Effector memory CD8-positive, alpha-beta T cell (primary cell): Measurements from ENCODE around the gene CCDC192.
A peak's percentile ranks its signal among the peaks of the same experiment; 100 is the strongest.

Experiments
- ATAC-seq: fragments of 150-1000 bp; cut with Tn5 transposase; replicated peaks from 2 replicates; pipeline ENCODE4 v1.10.0; 2021; ENCODE audit warnings: mild to moderate bottlenecking, moderate library complexity
- DNase-seq, 3 experiments: peaks; one replicate each; pipeline ENCODE4 v3.0.0; 2021
- H3K27ac Mint-ChIP-seq, 2 donors: one replicate each; pipeline ENCODE4 v1.8.0; 2022; ENCODE audit warnings: mild to moderate bottlenecking in 2 of 2, mixed read lengths in 2 of 2, moderate library complexity in 2 of 2
- H3K27me3 Mint-ChIP-seq, 2 donors: one replicate each; pipeline ENCODE4 v1.8.0; 2022; ENCODE audit warnings: mixed read lengths in 2 of 2
- H3K36me3 Mint-ChIP-seq: one replicate; pipeline ENCODE4 v1.8.0; 2022; ENCODE audit warnings: mild to moderate bottlenecking, moderate library complexity, mixed read lengths; ENCODE audit not compliant: insufficient read depth
- H3K4me1 Mint-ChIP-seq, 2 donors: one replicate each; pipeline ENCODE4 v1.8.0; 2022; ENCODE audit warnings: low read depth in 2 of 2, mixed read lengths in 2 of 2
- H3K4me3 Mint-ChIP-seq, 2 donors: one replicate each; pipeline ENCODE4 v1.8.0; 2022; ENCODE audit warnings: mild to moderate bottlenecking in 2 of 2, mixed read lengths in 2 of 2, moderate library complexity in 2 of 2
- H3K9me3 Mint-ChIP-seq, 2 donors: one replicate each; pipeline ENCODE4 v1.8.0; 2022; ENCODE audit warnings: mixed read lengths in 2 of 2

Gene CCDC192

DNA sequence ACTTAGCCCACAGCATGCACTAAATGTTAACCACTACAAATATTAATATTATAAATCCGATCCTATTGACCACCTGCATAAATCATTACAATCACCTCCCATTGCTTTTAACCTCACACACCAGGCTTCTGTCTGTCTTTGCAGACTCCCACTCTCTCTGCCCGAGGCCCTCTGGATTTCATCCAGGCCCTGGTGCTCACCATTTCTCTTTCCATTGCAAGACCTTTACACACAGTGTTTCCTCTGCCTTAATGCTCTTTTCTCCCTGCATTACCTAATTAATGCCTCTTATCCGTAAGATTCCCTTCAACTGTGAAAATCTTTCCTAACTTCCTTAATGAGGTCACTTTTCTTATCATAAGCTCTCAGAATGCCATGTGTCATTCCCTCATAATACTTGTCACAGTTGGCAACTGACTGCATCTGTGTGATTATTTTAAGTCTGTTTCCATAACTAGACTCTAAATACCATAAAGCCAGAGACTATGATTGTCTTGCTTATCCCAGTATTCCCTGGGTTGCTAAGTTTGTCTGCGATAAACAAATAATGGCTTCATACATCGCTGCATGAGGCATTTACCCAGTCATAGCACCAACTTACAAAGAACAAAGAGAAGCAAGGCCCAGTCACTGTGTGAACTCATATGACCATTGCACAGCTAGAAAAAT lies 155.1 kb downstream of the CCDC192 start:
- Mint-ChIP-seq H3K36me3 (no peaks in the 10 kb centered on the region), H3K27ac (no peak overlapping the region), H3K27me3 (peaks cover 0 to 14% of the 10 kb centered on the region in 2 donors), H3K4me3 (no peak overlapping the region), H3K9me3 (no peaks in the 10 kb centered on the region), H3K4me1 (peaks cover 0 to 5% of the 10 kb centered on the region in 2 donors)
- no peak for ATAC-seq
- no peak for DNase-seq

DNA sequence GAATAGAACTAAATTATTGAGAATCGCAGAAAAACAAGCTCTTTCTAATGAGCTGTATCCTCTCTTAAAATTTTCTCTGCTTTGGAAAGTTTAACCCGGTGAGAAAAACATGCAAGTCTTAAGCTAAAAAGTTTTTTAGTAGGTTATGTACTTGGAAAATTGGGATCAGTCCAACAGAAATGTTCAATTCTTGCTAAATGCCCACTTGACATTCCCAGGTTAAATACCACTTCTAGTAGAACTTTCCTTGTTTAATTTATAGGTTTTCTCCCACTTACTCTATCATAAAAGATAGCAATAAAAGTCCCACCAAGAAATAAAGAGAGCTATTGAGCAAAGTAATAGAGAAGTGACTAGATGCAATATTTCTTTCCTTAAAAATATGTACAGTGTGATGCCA lies 157.1 kb downstream of the CCDC192 start:
- DNase-seq: no peak
- peaks cover 0 to 14% of the 10 kb centered on the region in 2 donors for H3K27me3 Mint-ChIP-seq
- H3K4me3 Mint-ChIP-seq: no peak overlapping the region
- H3K27ac Mint-ChIP-seq: no peak overlapping the region
- ATAC-seq: no peak
- H3K9me3 Mint-ChIP-seq: no peaks in the 10 kb centered on the region
- peaks cover 0 to 5% of the 10 kb centered on the region in 2 donors for H3K4me1 Mint-ChIP-seq
- no peaks in the 10 kb centered on the region for H3K36me3 Mint-ChIP-seq

DNA sequence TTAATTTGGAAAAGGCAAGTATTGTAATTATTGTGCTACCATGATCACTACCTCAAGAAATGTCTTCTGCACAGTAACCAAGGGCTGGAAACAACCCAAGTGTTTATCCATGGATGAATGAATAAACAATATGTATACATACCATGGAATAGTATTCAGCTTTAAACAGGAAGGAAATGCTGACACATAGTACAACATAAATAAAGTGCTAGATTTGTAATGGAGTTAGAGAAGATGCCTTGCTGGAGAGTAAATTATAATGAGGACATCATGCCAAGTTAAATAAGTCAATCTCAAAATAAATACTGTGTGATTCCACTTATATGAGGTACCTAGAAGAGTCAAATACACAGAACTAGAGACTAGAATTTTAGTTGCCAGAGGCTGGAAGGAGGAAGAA lies 160.0 kb downstream of the CCDC192 start:
- H3K4me1 Mint-ChIP-seq: peaks cover 0 to 3% of the 10 kb centered on the region in 2 donors
- H3K36me3 Mint-ChIP-seq: no peaks in the 10 kb centered on the region
- H3K27me3 Mint-ChIP-seq: peaks cover under 1 to 14% of the 10 kb centered on the region in 2 donors
- no peak overlapping the region for H3K27ac Mint-ChIP-seq
- DNase-seq (no peak), ATAC-seq (no peak)
- H3K9me3 Mint-ChIP-seq: no peaks in the 10 kb centered on the region
- no peak overlapping the region for H3K4me3 Mint-ChIP-seq

DNA sequence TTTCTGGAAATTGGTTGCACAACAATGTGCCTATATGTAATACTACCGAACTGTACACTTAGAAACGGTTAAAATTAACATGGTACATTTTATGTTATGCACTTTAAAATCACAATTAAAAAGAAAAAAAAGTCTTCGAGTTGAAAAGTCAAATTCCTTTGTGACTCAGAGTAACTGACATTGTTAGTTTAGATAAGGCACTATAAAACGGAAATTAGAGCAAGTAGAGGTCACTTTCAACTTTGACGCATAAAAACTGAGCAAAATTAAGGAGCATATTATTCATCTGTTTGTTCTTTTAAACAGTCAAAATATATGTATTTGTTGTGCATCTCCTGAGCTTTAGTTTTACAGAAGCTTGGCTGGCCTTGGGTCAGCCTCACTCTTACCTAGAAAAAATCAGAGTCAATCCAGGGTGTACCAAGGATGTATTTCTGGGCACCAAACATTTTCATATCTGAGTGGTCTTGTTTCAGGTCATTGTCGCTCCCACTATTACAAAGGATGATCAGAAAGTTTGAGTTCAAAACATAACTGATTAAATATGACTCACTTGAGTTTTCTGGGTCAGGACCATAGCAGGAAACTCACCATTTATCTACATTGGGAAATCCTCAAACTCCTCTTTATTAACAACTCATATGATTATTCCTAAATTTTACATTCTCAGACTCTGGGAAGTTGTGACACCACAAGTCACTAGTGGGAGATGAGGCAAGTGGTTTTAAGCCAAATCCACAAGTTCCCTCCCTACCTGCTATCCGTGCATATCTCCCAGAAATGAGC lies 160.6 kb downstream of the CCDC192 start:
- Mint-ChIP-seq H3K4me3 (no peak overlapping the region), H3K27ac (no peak overlapping the region), H3K27me3 (peaks cover 7 to 20% of the 10 kb centered on the region in 2 donors), H3K4me1 (peaks cover 0 to 3% of the 10 kb centered on the region in 2 donors), H3K9me3 (no peaks in the 10 kb centered on the region), H3K36me3 (no peaks in the 10 kb centered on the region)
- ATAC-seq (no peak), DNase-seq (no peak)

DNA sequence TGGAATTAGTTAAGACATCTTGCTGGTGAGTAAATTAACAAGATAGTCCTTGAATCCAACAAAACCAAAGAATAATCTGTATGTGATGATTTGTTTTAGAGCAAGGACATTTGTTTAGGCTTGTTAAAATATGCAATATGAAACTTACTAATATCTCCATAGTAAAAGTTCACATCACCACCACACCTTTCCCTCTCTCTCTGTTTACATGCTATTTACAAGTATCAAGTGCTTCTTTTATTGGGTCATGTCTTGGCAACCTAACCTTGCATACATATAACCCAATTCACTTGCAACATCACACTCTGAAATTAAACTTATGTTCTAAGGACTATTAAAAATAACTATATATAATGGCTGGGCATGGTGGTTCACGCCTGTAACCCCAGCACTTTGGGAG lies 161.3 kb downstream of the CCDC192 start:
- Mint-ChIP-seq H3K27me3 (peaks cover 10 to 18% of the 10 kb centered on the region in 2 donors), H3K4me1 (peaks cover 0 to 3% of the 10 kb centered on the region in 2 donors), H3K27ac (no peak overlapping the region), H3K4me3 (no peak overlapping the region), H3K36me3 (no peaks in the 10 kb centered on the region), H3K9me3 (no peaks in the 10 kb centered on the region)
- ATAC-seq (no peak), DNase-seq (no peak)

DNA sequence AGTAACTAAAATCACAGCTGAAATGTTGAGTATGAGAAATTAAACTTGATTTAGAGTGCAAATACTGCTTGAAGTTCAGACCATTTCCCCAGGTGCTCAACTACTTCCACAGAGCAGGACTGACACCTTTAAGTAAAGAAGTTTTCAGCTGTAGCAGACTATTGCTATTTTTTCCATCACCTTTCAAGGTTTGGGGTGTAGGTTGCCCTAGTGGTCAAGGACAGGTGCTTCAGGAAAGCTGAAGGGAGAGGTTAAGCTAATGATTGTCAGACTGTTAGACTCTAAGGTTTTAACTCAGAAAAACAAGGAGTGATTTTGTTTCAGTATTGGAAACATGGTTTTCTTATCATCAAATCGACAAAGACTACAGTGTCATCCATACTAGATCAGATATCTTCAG lies 162.1 kb downstream of the CCDC192 start:
- Mint-ChIP-seq H3K4me1 (peaks cover 0 to 3% of the 10 kb centered on the region in 2 donors), H3K36me3 (no peaks in the 10 kb centered on the region), H3K9me3 (no peaks in the 10 kb centered on the region), H3K27ac (no peak overlapping the region), H3K27me3 (peaks cover 10 to 11% of the 10 kb centered on the region in 2 donors), H3K4me3 (no peak overlapping the region)
- DNase-seq (no peak), ATAC-seq (no peak)

DNA sequence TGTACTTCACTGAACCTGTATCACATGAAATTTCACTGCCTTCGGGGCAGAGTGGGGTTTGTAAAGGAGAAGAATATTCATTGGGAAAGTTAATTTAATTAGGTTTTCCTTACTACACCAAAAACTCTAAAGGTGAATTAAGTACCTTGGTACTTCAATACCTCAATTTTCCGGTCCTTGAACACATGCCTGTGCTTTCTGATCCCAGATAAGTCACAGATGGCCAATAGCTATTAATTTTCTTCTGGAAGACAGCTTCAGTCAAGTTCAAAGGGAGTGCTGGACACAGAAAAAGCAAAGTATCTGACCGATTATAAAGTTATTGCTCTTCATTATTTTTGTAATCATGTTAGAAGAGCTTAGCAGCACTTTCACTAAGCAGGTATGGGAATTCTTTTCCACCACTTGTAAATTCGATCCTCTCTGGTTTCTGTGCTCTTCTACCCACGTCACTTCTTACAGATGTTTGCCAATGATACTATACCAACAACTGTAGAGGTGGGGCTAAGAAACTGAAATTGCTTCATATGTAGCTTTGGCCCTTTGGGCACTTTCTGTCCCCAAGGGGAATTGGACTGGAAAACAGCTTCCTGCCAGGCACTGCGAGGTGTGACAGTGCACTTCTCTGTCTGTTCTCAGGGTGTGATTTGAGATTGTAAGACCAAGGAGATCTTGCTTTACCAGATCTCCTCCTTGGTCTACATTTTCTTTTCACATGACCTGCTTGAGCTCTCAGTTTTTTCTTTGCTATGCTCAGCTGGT lies 164.0 kb downstream of the CCDC192 start:
- DNase-seq (no peak), ATAC-seq (no peak)
- Mint-ChIP-seq H3K27me3 (peaks cover 7 to 10% of the 10 kb centered on the region in 2 donors), H3K36me3 (no peaks in the 10 kb centered on the region), H3K27ac (no peak overlapping the region), H3K4me1 (peaks cover 0 to 3% of the 10 kb centered on the region in 2 donors), H3K4me3 (no peak overlapping the region), H3K9me3 (no peaks in the 10 kb centered on the region)

DNA sequence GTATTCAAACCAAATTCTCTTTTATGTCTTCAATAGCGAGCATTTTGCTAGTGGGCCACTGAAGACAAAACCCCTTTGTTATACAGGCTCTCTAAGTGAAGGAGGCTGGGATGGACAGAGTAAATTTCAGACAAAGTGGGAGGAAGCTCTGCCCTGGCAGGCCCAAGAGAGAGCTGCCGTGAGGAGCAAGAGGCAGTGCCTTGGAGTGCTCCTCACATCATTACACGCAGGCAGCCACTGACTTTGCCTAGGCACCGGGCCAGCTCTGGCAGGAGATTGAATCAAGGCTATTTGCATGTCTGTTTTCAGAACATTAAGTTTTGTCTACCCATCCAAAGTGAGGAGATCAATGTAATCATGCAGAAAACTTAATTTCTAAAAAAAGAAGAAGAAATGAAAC lies 167.7 kb downstream of the CCDC192 start:
- DNase-seq (no peak), ATAC-seq (no peak)
- H3K27ac Mint-ChIP-seq: no peak overlapping the region
- peaks cover 7 to 10% of the 10 kb centered on the region in 2 donors for H3K27me3 Mint-ChIP-seq
- H3K36me3 Mint-ChIP-seq: no peaks in the 10 kb centered on the region
- no peaks in the 10 kb centered on the region for H3K4me1 Mint-ChIP-seq
- no peak overlapping the region for H3K4me3 Mint-ChIP-seq
- H3K9me3 Mint-ChIP-seq: no peaks in the 10 kb centered on the region

DNA sequence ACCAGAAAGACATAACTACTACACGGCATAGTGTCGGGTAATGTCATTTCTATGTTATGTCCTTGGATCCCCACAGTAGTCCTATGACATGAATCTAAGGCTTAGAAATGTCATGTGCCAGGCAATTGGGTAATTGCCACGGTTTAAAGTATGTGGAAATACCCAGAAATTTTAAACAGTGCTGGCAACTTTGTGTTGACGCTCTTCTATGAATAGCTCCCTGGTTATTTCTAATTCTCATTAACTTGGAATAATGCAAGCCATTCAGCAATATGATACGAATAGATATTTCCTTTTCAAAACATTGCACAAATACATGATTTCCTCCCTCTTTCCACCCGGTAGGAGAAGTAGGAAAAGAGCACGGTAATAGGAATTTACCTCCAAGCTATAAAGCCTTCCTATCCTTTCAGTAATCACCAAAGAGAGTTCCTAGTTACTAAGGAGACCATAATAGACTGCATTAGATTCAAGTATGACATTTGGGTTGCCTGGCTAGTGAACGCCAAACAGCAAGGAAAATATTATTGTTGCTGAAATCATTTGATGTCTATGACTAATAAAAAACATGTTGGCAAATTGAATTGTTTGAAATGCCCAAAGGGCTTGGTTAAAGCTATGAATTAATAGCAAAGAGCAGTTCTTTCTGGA lies 168.4 kb downstream of the CCDC192 start:
- DNase-seq (no peak), ATAC-seq (no peak)
- Mint-ChIP-seq H3K27ac (no peak overlapping the region), H3K4me3 (no peak overlapping the region), H3K4me1 (no peaks in the 10 kb centered on the region), H3K36me3 (no peaks in the 10 kb centered on the region), H3K27me3 (peaks cover 7 to 10% of the 10 kb centered on the region in 2 donors), H3K9me3 (no peaks in the 10 kb centered on the region)

DNA sequence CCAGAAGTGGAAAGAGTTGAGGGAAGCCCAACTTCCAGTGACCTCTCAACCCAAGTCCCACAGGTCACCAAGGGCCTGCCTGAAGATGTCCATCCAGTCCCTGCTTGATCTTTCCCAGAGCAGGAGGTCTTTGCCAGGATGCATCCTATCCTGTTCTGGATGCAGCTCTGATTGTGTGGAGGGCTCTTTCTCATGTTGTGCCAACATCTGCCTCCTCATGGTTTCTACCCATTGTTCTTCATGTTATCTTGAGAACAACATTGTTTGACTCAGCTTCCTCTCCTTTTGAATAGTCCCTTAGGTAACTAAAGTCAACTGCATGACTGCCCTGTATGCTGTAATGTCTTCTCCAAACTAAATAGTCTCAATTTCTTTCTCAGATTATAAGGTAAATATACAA lies 169.3 kb downstream of the CCDC192 start:
- H3K4me1 Mint-ChIP-seq: no peaks in the 10 kb centered on the region
- no peaks in the 10 kb centered on the region for H3K9me3 Mint-ChIP-seq
- peaks cover 8 to 11% of the 10 kb centered on the region in 2 donors for H3K27me3 Mint-ChIP-seq

DNA sequence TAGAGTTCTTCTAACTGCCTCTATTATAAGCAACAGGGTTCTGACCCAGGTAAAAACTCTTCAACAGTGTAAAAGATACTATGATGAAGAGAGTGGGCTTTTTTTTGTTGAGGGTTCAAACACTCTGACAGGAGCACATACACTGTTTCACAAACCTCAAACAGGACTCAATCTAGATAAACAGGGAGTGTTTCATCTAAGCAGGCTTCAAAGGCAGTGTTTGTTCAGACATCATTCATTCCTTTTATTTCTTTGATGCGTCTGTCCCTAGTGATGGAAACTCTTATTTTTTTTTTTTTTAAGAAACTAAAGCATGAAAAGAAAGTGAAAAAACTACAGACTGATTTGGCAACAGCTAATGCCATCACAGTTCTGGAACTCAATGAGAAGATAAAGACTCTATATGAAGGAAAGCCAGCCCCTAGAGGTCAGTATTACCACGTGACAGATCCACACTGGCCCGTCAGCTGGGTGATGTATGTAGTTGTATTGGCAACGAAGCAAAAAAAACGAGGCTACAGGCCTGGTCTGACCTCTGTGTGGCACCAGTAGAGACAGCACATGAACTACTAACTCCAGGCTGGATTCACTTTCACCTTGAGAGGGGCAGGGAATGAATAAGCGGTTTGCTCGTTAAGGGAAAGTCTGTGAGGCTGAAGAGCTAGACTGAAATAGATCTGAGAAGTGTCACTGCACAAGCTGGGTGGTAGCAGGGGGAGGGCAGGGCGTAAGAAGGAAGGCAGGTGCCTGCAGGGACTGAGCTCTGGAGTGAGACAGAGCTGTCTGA lies 172.2 kb downstream of the CCDC192 start:
- no peaks in the 10 kb centered on the region for H3K4me1 Mint-ChIP-seq
- ATAC-seq (peak; percentile 44), DNase-seq (peak in 1 of 3 experiments; percentile 2)
- H3K4me3 Mint-ChIP-seq: no peak overlapping the region
- no peaks in the 10 kb centered on the region for H3K36me3 Mint-ChIP-seq
- H3K27me3 Mint-ChIP-seq: peaks cover 6 to 9% of the 10 kb centered on the region in 2 donors
- H3K9me3 Mint-ChIP-seq: no peaks in the 10 kb centered on the region
- no peak overlapping the region for H3K27ac Mint-ChIP-seq

More for the DNA sequence above, 169.3 kb downstream of the CCDC192 start:
- Mint-ChIP-seq H3K36me3 (no peaks in the 10 kb centered on the region), H3K27ac (no peak overlapping the region), H3K4me3 (no peak overlapping the region)
- ATAC-seq (no peak), DNase-seq (no peak)

DNA sequence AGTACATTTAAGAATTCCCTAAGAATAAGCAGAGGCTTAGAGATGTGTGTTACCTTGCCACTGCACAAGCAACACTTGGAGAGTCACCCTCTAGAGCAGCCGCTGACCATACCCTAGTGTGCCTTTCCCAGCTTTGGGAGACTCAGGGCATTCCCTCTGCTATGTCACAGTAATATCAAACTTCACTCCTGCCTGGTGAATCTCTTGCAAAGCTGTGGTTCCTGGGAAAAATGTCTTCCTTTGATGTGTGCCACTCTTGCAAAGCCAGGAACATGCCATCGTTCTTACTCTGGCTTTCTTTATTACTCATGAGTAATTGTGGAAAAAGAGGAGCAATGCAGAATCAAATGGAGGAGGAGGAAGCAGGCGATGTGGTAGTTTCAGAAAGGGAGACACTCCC lies 173.2 kb downstream of the CCDC192 start:
- H3K4me1 Mint-ChIP-seq: no peaks in the 10 kb centered on the region

More for the DNA sequence above, 173.2 kb downstream of the CCDC192 start:
- no peak for ATAC-seq
- DNase-seq: no peak
- peaks cover 6 to 9% of the 10 kb centered on the region in 2 donors for H3K27me3 Mint-ChIP-seq
- H3K27ac Mint-ChIP-seq: no peak overlapping the region
- H3K36me3 Mint-ChIP-seq: no peaks in the 10 kb centered on the region
- H3K4me3 Mint-ChIP-seq: no peak overlapping the region
- H3K9me3 Mint-ChIP-seq: no peaks in the 10 kb centered on the region
